Cardiac muscle cell (in vitro differentiated cells and primary cell): ENCODE data around the gene ZFAND3. TPM values are rescaled to one million over a fixed set of nuclear protein-coding genes. Genes with fewer than 3 reads are reported as not detected.
A peak's percentile ranks its signal among the peaks of the same experiment; 100 is the strongest.

Experiments used
- DNase-seq, 2 donors: peaks; one replicate each; pipeline versions ENCODE4 v3.0.0 to v3.0.0-alpha.2; 2010 to 2017; ENCODE audit warnings: low read depth in 1 of 2, low spot score in 1 of 2
- H3K27ac ChIP-seq: fragments of 200-600 bp; sonication (generic); 2 replicates; pipeline ENCODE4 v1.5.1; 2016
- H3K27me3 ChIP-seq: fragments of 200-600 bp; sonication (generic); 2 replicates; pipeline ENCODE4 v1.6.0; 2016; ENCODE audit warnings: control low read depth
- H3K36me3 ChIP-seq: fragments of 200-600 bp; sonication (generic); 2 replicates; pipeline ENCODE4 v1.5.1; 2016; ENCODE audit warnings: control low read depth
- H3K4me1 ChIP-seq: fragments of 200-600 bp; sonication (generic); 2 replicates; pipeline ENCODE4 v1.8.1; 2017; ENCODE audit warnings: low read depth, mild to moderate bottlenecking, mixed run types
- H3K4me3 ChIP-seq: fragments of 200-600 bp; sonication (generic); 2 replicates; pipeline ENCODE4 v1.5.1; 2016; ENCODE audit warnings: mild to moderate bottlenecking
- H3K9me3 ChIP-seq: fragments of 200-600 bp; sonication (generic); 2 replicates; pipeline ENCODE4 v1.5.1; 2017; ENCODE audit warnings: low read depth, mild to moderate bottlenecking, control low read depth
- polyA plus RNA-seq: library from polyadenylated mRNA; unstranded; fragments of >200 nt; fragmentation: Nextera tagmentation; extraction: Ambion mirVana; gene quantifications from 2 replicates; pipeline ENCODE4 v1.2.1, GENCODE V29; 2016
- total RNA-seq: library from RNA; depleted of rRNA; stranded (reverse); fragments of >200 nt; gene quantifications from 2 replicates; pipeline ENCODE4 v1.2.3, GENCODE V29; 2016
- TF ChIP-seq, protein P1 (sequence below): IDR thresholded peaks from 2 replicates; pipeline ENCODE4 v1.5.1; 2012; ENCODE audit warnings: low read depth, mild to moderate bottlenecking, low read length

The ZFAND3 gene
- total and polyA plus RNA-seq, 2 experiments from 2014 or later, result 49.9 to 68.0 TPM

DNA sequence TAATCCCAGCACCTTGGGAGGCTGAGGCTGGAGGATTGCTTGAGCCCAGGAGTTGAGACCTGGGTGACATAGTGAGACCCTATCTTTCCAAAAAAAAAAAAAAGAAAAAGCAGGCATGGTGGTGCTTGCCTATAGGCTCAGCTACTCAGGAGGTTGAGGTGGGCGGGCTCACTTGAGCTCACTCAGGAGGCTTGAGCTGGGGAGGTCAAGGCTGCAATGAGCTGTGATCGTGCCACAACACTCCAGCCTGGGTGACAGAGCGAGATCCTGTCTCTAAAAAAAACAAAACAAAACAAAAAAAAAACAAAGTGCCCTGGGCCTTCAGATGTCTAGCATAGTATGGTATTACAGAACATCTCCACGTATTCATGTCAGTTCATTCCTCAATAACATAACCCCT lies 42.9 kb downstream of the ZFAND3 start:
- Histone ChIP-seq H3K4me1 (peaks cover 16% of the 10 kb centered on the region), H3K27me3 (no peaks in the 10 kb centered on the region), H3K9me3 (no peaks in the 10 kb centered on the region), H3K27ac (no peak overlapping the region), H3K36me3 (no peaks in the 10 kb centered on the region), H3K4me3 (no peak overlapping the region)
- TF ChIP-seq, protein P1, sequence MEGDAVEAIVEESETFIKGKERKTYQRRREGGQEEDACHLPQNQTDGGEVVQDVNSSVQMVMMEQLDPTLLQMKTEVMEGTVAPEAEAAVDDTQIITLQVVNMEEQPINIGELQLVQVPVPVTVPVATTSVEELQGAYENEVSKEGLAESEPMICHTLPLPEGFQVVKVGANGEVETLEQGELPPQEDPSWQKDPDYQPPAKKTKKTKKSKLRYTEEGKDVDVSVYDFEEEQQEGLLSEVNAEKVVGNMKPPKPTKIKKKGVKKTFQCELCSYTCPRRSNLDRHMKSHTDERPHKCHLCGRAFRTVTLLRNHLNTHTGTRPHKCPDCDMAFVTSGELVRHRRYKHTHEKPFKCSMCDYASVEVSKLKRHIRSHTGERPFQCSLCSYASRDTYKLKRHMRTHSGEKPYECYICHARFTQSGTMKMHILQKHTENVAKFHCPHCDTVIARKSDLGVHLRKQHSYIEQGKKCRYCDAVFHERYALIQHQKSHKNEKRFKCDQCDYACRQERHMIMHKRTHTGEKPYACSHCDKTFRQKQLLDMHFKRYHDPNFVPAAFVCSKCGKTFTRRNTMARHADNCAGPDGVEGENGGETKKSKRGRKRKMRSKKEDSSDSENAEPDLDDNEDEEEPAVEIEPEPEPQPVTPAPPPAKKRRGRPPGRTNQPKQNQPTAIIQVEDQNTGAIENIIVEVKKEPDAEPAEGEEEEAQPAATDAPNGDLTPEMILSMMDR, result no peak
- DNase-seq, result no peak

DNA sequence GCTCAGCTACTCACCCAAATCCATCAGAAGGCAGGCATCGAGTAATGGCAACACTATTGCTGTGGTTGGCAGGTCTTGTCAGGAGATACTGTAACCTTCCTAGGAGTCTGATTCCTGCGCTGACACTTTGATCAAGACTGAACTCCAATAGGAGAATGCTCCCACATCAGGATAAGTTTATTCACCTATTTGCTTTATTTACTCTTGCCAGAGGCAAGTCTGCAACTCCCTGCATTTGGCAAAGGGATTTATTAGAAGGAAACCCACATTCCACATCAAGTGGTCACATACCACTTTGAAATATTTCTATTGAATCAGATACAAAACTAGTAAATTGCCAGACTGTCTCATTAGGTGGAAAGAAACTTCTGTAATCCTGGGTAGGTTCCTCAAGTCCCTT lies 43.5 kb downstream of the ZFAND3 start:
- Histone ChIP-seq H3K27me3 (no peaks in the 10 kb centered on the region), H3K4me3 (no peak overlapping the region), H3K9me3 (no peaks in the 10 kb centered on the region), H3K36me3 (no peaks in the 10 kb centered on the region), H3K4me1 (peaks cover 20% of the 10 kb centered on the region), H3K27ac (no peak overlapping the region)
- peak in 1 of 2 donors; percentile 15 for DNase-seq
- TF ChIP-seq, protein P1, result no peak

DNA sequence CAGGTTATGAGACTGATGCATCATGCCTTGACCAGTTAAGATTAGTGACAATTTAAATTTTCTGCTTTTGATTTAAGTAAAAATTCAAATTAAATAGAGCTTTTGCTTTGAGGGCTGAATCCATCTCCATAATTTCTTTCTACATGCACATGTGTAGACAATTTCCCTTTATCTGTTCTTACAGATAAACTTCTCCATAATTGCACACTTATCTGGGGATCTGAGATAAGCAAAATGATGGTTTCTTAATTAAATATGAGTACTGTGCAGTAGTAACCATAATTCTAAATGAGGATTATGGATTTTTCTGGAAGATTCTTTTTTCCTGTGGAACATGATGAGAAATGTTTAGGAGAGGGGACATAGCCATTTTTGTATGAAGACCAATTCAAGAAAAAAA lies 44.7 kb downstream of the ZFAND3 start:
- TF ChIP-seq, protein P1, result no peak
- H3K4me3 ChIP-seq, result no peak overlapping the region
- no peaks in the 10 kb centered on the region for H3K36me3 ChIP-seq
- peaks cover 22% of the 10 kb centered on the region for H3K4me1 ChIP-seq
- H3K27me3 ChIP-seq, result no peaks in the 10 kb centered on the region
- H3K9me3 ChIP-seq, result no peaks in the 10 kb centered on the region
- no peak overlapping the region for H3K27ac ChIP-seq
- DNase-seq, result no peak

DNA sequence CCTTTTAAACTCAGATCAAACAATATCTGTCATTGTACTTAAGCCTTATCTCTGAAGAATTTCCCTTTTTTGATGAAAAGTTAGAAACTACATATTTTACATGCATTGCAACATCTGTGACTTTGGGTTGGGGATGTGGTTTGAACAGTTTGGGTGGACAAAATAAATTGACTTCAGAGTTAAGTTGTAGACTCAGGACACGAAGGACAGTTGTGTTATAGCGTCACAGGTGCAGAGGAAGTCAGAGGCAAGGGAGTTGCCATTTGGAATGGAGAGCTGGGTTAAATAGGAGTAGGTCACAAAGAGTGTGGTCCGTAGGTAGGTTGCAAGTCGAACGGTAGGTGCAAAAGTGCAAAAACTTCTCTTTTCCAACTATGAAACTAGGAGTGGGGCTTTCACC lies 46.0 kb downstream of the ZFAND3 start:
- Histone ChIP-seq H3K27me3 (no peaks in the 10 kb centered on the region), H3K4me3 (no peak overlapping the region), H3K27ac (peak overlapping the region; percentile 30), H3K9me3 (no peaks in the 10 kb centered on the region), H3K4me1 (peaks cover 22% of the 10 kb centered on the region), H3K36me3 (no peaks in the 10 kb centered on the region)
- TF ChIP-seq, protein P1, result no peak
- no peak for DNase-seq

DNA sequence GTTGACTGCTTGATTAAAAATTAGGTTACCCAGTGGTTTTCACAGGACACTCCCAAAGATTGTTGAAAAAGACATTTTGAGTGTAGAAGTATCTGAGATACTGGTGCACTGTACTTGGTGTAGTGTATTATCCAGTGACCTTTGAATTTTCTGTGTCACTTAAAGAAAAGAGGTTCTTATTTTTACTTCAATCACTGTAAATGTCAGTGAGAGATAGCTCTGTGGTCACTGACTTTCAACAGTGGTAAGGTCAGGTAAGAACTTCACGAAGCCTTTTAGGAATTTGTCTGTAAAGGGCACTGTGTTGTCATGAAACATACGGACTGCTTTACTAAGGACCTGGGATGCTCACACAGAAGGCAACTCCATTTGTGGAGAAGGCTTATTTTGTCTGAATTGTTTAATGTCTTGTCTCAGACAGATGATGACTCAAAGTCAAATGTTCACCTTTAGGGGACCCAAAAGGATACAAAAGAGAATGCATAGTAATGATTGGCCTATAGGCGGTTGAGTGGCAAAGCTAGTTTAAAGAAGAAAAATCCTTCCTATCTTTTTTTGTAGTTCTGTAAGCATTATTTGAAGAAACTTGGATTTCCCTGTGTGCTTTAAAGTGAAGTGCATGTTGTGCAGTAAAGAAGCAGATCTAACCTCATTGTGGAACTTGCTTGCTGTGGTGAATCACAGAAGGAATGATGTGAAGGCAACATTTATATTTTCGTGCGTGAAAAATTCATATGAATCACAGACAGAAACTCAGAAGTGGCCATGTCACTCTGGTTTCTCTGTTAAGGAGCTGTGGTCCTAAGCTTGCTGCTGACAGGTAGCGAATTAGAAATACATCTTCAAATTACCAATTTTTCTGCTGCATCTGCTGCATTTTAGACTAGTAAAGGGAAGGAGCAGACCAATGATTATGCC lies 47.3 kb downstream of the ZFAND3 start:
- Histone ChIP-seq H3K4me3 (no peak overlapping the region), H3K36me3 (no peaks in the 10 kb centered on the region), H3K9me3 (no peaks in the 10 kb centered on the region), H3K27ac (peak overlapping the region; percentile 27), H3K27me3 (no peaks in the 10 kb centered on the region), H3K4me1 (peaks cover 22% of the 10 kb centered on the region)
- TF ChIP-seq, protein P1, result no peak
- DNase-seq, result no peak
